Gastrocnemius medialis (tissue), 4 donors: ENCODE results near the gene FIG4. TPM values are rescaled to one million over a fixed set of nuclear protein-coding genes. Genes with fewer than 3 reads are reported as not detected.
A peak's percentile ranks its signal among the peaks of the same experiment; 100 is the strongest.
"Not testable (repeated sequence)": the region's sequence is repeated elsewhere in the genome, so short reads cannot be mapped to it uniquely, and the experiment has no call there.

Experiments used
- ATAC-seq, 2 donors: fragments of 150-250 bp; one replicate each; pipeline ENCODE4 v1.9.1; 2016
- DNase-seq, 2 donors: peaks; one replicate each; pipeline ENCODE4 v3.0.0-alpha.2; 2019
- H3K27ac ChIP-seq, 4 donors: fragments of 200-600 bp; sonication (generic); 1 replicate in 1 of 4; 2 replicates in 3 of 4; pipeline ENCODE4 v1.5.1; 2016 to 2018; ENCODE audit warnings: mild to moderate bottlenecking in 2 of 4, moderate library complexity in 1 of 4
- H3K27me3 ChIP-seq, 3 donors: fragments of 200-600 bp; sonication (generic) in 2 of 3; 1 replicate in 1 of 3; 2 replicates in 2 of 3; pipeline versions ENCODE4 v1.5.1 to v1.6.0; 2016 to 2019; ENCODE audit warnings: mild to moderate bottlenecking in 1 of 3, moderate library complexity in 1 of 3
- H3K36me3 ChIP-seq, 2 donors: fragments of 200-600 bp; sonication (generic) in 1 of 2; one replicate each; pipeline ENCODE4 v1.5.1; 2017 to 2018
- H3K4me1 ChIP-seq, 2 donors: fragments of 200-600 bp; sonication (generic) in 1 of 2; one replicate each; pipeline ENCODE4 v1.5.1; 2016 to 2017; ENCODE audit warnings: mild to moderate bottlenecking in 2 of 2
- H3K4me3 ChIP-seq, 4 donors: fragments of 200-600 bp; sonication (generic) in 3 of 4; 1 replicate in 1 of 4; 2 replicates in 3 of 4; pipeline ENCODE4 v1.5.1; 2016 to 2019; ENCODE audit warnings: mild to moderate bottlenecking in 2 of 4
- H3K9me3 ChIP-seq, 3 donors: fragments of 200-600 bp; sonication (generic) in 2 of 3; 1 replicate in 1 of 3; 2 replicates in 2 of 3; pipeline ENCODE4 v1.5.1; 2016 to 2019
- POLR2A ChIP-seq, 2 donors: fragments of 450-650 bp; IDR thresholded peaks; one replicate each; pipeline ENCODE4 v1.6.1; 2017; ENCODE audit warnings: antibody characterized with exemption in 2 of 2, mild to moderate bottlenecking in 2 of 2, moderate library complexity in 2 of 2
- in situ Hi-C, 4 donors: fragments of 200-750 bp; cut with MboI; loops; one replicate each; pipeline versions ENCODE4 v1.15.0 to v1.8.0; 2017; ENCODE audit warnings: low sequenced_read_pairs in 4 of 4
- intact Hi-C: fragments of 100-400 bp; cut with DNase I; formaldehyde crosslinking; loops from one replicate; pipeline ENCODE4 v1.15.1; 2023; ENCODE audit warnings: low total_unique reads
- total RNA-seq, 4 donors: library from RNA; depleted of rRNA; stranded (reverse); fragments of >200 nt; gene quantifications; one replicate each; pipeline versions ENCODE4 v1.1.0 to v1.2.3, GENCODE V29; 2016
- TF ChIP-seq, protein P1 (sequence below), 5 experiments: fragments of 450-650 bp in 3 of 5; fragments of 200-600 bp in 2 of 5; sonication (generic) in 2 of 5; IDR thresholded peaks in 4 of 5; conservative IDR thresholded peaks in 1 of 5; 1 replicate in 4 of 5; 2 replicates in 1 of 5; pipeline ENCODE4 v1.5.1; 2016 to 2019; ENCODE audit warnings: antibody characterized with exemption in 5 of 5, mild to moderate bottlenecking in 3 of 5, moderate library complexity in 3 of 5

FIG4 gene
- total RNA-seq, 4 donors from 2014 or later, result 5.3 to 11.8 (median 9.1) TPM

GRCh38 chr6:109702791-109703190 lies 11.7 kb downstream of the FIG4 start:
- DNase-seq, result no peak
- Histone ChIP-seq H3K4me1 (peaks cover 3 to 9% of the 10 kb centered on the region in 2 donors), H3K27ac (no peak overlapping the region), H3K9me3 (no peaks in the 10 kb centered on the region), H3K27me3 (no peaks in the 10 kb centered on the region), H3K4me3 (no peak overlapping the region), H3K36me3 (no peaks in the 10 kb centered on the region)
- TF ChIP-seq POLR2A (IDR thresholded peaks at IDR 0.05), result no peak
- TF ChIP-seq, protein P1, sequence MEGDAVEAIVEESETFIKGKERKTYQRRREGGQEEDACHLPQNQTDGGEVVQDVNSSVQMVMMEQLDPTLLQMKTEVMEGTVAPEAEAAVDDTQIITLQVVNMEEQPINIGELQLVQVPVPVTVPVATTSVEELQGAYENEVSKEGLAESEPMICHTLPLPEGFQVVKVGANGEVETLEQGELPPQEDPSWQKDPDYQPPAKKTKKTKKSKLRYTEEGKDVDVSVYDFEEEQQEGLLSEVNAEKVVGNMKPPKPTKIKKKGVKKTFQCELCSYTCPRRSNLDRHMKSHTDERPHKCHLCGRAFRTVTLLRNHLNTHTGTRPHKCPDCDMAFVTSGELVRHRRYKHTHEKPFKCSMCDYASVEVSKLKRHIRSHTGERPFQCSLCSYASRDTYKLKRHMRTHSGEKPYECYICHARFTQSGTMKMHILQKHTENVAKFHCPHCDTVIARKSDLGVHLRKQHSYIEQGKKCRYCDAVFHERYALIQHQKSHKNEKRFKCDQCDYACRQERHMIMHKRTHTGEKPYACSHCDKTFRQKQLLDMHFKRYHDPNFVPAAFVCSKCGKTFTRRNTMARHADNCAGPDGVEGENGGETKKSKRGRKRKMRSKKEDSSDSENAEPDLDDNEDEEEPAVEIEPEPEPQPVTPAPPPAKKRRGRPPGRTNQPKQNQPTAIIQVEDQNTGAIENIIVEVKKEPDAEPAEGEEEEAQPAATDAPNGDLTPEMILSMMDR (IDR thresholded peaks at IDR 0.05 in 4 of 5, conservative IDR thresholded peaks at IDR 0.05 in 1 of 5), result no peak
- intact Hi-C loops (loop anchor here (10.0 kb wide), 1 partner anchor 692 kb away; no protein-coding TSS in a partner anchor), in situ Hi-C loops (loop anchor here (5.0 to 25.0 kb wide), 5 partner anchors 332 to 692 kb away; no protein-coding TSS in a partner anchor)
- no peak for ATAC-seq

DNA sequence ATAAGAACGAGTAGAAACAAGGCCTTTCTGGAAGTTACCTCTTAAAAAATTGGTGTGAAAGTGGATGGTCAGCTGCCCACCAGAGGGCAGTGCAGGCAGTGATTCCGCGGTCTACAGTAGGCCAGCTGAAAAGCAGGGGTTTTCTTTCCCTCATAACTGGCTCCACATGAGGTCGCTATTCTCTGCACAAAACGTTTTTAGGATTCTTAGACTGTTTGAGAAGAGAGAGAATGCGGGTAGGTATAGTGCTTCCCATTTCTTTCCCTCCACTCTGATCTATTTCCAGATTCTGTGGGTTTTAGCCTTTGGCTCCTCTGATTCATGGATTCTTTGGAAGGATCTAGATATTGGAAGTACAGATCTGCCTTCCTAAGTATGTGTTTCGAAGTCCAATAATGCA lies 14.2 kb downstream of the FIG4 start:
- ATAC-seq, result peak; percentile 96 to 98
- peaks cover 3 to 9% of the 10 kb centered on the region in 2 donors for H3K4me1 ChIP-seq
- intact Hi-C loops, result loop anchor here (1.0 to 10.0 kb wide), 3 partner anchors 77 to 690 kb away; no protein-coding TSS in a partner anchor
- H3K4me3 ChIP-seq, result no peak overlapping the region
- no peaks in the 10 kb centered on the region for H3K27me3 ChIP-seq
- peak; percentile 51 to 52 for DNase-seq
- H3K36me3 ChIP-seq, result no peaks in the 10 kb centered on the region
- no peak overlapping the region for H3K27ac ChIP-seq
- no peak for TF ChIP-seq POLR2A (IDR thresholded peaks at IDR 0.05)
- TF ChIP-seq, protein P1 (IDR thresholded peaks at IDR 0.05 in 4 of 5, conservative IDR thresholded peaks at IDR 0.05 in 1 of 5), result peak; percentile 76 to 94 (median 87)
- in situ Hi-C loops, result loop anchor here (10.0 to 25.0 kb wide), 4 partner anchors 330 to 690 kb away; no protein-coding TSS in a partner anchor
- no peaks in the 10 kb centered on the region for H3K9me3 ChIP-seq

DNA sequence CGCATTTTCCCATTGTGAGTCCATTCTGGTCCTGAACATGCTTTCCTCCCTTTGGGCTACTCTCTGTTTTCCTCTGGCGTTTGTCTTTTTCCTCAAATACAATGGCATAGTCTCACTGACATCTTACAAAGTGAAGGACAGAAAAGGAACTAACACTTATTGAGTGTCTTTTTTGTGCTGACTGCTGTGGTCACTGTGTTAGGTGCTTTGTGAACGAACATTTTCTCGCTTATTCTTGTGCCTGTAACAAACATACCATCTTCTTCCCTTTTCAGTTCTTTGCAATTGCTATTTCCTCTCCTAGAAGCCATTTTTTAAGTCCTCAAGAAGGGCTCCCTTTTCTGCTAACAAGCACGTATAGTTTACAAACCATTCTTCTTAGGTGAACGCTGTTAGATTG lies 15.4 kb downstream of the FIG4 start:
- H3K27ac ChIP-seq, result no peak overlapping the region
- no peaks in the 10 kb centered on the region for H3K27me3 ChIP-seq
- ATAC-seq (no peak), DNase-seq (no peak)
- H3K36me3 ChIP-seq, result no peaks in the 10 kb centered on the region
- no peak overlapping the region for H3K4me3 ChIP-seq
- TF ChIP-seq POLR2A (IDR thresholded peaks at IDR 0.05), result no peak
- TF ChIP-seq, protein P1 (IDR thresholded peaks at IDR 0.05 in 4 of 5, conservative IDR thresholded peaks at IDR 0.05 in 1 of 5), result no peak
- intact Hi-C loops, result loop anchor here (5.0 to 10.0 kb wide), 2 partner anchors 76 to 688 kb away; no protein-coding TSS in a partner anchor
- no peaks in the 10 kb centered on the region for H3K9me3 ChIP-seq
- peaks cover 3 to 9% of the 10 kb centered on the region in 2 donors for H3K4me1 ChIP-seq
- in situ Hi-C loops, result loop anchor here (10.0 to 25.0 kb wide), 4 partner anchors 328 to 688 kb away; no protein-coding TSS in a partner anchor

- not testable (repeated sequence) for H3K9me3 ChIP-seq, H3K27ac ChIP-seq, H3K36me3 ChIP-seq, H3K27me3 ChIP-seq, H3K4me1 ChIP-seq, DNase-seq, H3K4me3 ChIP-seq, ATAC-seq
- in situ Hi-C loops (loop anchor here (10.0 to 25.0 kb wide), 4 partner anchors 327 to 687 kb away; no protein-coding TSS in a partner anchor), intact Hi-C loops (loop anchor here (5.0 to 10.0 kb wide), 2 partner anchors 74 to 687 kb away; no protein-coding TSS in a partner anchor)
These were observed 17.0 kb downstream of the FIG4 start for GRCh38 chr6:109708099-109708498.

DNA sequence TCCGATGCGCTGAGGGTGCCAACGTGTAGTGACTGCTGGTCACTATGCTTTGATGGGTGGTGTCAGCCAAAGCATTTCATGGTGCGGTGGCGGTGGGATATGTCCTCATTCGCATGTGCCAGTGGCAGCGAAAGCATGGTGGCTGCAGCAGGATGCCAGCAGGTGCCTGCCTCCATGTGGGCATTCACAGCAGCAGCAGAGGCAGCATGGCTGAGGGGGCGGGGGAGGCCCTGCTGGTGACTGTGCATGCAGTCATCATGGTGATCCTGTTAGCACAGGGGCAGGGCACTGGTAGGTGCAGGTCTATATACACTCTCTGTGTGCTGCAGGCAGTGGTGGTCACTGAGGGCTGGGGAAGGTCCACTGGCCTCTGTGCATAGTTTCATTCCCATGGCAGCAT lies 22.0 kb downstream of the FIG4 start:
- Histone ChIP-seq H3K4me1 (no peaks in the 10 kb centered on the region), H3K9me3 (no peaks in the 10 kb centered on the region), H3K27ac (no peak overlapping the region), H3K4me3 (no peak overlapping the region), H3K36me3 (peaks cover 0 to 5% of the 10 kb centered on the region in 2 donors), H3K27me3 (no peaks in the 10 kb centered on the region)
- intact Hi-C loops, result no loop called here
- DNase-seq (no peak), ATAC-seq (no peak)
- in situ Hi-C loops, result loop anchor here in 1 of 4 donors (25.0 kb wide), 1 partner anchor 674 kb away; no protein-coding TSS in a partner anchor
- TF ChIP-seq POLR2A (IDR thresholded peaks at IDR 0.05), result no peak
- TF ChIP-seq, protein P1 (IDR thresholded peaks at IDR 0.05 in 4 of 5, conservative IDR thresholded peaks at IDR 0.05 in 1 of 5), result no peak
